Ovary (tissue), 3 donors: ENCODE results near the gene GATAD2A.

Source experiments
- EP300 ChIP-seq: sonication (generic); formaldehyde crosslinking; IDR thresholded peaks from one replicate; pipeline ENCODE4 v1.6.1; 2017; ENCODE audit warnings: antibody characterized with exemption
- POLR2A ChIP-seq: fragments of 450-650 bp; IDR thresholded peaks from one replicate; pipeline ENCODE4 v1.6.1; 2017; ENCODE audit warnings: antibody characterized with exemption, mild to moderate bottlenecking, moderate library complexity
- TF ChIP-seq, protein P1 (sequence below), 3 donors: fragments of 450-650 bp in 2 of 3; fragments of 200-600 bp in 1 of 3; IDR thresholded peaks; one replicate each; pipeline versions ENCODE4 v1.5.1 to v1.8.0; 2016 to 2022; ENCODE audit warnings: antibody characterized with exemption in 3 of 3, mild to moderate bottlenecking in 1 of 3
- donor health status: DM: no; HTN: no; CAD: no.

DNA sequence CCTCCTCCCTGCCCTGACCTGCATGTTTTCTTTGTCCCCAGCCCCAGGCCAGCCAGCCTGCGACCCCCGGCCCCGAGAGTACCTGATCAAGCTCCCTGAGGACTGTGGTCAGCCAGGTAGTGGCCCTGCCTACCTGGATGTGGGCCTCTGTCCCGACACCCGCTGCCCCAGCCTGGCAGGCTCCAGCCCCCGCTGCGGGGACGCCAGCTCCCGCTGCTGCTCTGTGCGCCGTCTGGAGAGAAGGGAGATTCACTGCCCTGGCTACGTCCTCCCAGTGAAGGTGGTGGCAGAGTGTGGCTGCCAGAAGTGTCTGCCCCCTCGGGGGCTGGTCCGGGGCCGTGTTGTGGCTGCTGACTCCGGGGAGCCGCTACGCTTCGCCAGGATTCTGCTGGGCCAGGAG is 138.2 kb downstream of the GATAD2A start:
- TF ChIP-seq, protein P1, sequence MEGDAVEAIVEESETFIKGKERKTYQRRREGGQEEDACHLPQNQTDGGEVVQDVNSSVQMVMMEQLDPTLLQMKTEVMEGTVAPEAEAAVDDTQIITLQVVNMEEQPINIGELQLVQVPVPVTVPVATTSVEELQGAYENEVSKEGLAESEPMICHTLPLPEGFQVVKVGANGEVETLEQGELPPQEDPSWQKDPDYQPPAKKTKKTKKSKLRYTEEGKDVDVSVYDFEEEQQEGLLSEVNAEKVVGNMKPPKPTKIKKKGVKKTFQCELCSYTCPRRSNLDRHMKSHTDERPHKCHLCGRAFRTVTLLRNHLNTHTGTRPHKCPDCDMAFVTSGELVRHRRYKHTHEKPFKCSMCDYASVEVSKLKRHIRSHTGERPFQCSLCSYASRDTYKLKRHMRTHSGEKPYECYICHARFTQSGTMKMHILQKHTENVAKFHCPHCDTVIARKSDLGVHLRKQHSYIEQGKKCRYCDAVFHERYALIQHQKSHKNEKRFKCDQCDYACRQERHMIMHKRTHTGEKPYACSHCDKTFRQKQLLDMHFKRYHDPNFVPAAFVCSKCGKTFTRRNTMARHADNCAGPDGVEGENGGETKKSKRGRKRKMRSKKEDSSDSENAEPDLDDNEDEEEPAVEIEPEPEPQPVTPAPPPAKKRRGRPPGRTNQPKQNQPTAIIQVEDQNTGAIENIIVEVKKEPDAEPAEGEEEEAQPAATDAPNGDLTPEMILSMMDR (IDR thresholded peaks at IDR 0.05): no peak
- TF ChIP-seq EP300 (no peak), POLR2A (no peak)
